Measurements from ENCODE around the gene KLF13.

KLF13 gene

GRCh38 chr15:31332681-31333071 lies 6.0 kb downstream of the KLF13 start:
- Histone ChIP-seq H3K4me3 (ENCODE audit: low read length) (no peak overlapping the region), H2AFZ (ENCODE audit: low read depth, low read length) (no peak overlapping the region), H3K9me3 (ENCODE audit: insufficient read depth, low read length) (no peaks in the 10 kb centered on the region), H3K4me2 (ENCODE audit: low read length) (0 out of 2 replicates have a peak overlapping the region, but pooled peaks have one; percentile 8), H3K27me3 (ENCODE audit: low read depth, low read length) (no peaks in the 10 kb centered on the region), H3K4me1 (ENCODE audit: low read length) (peaks cover 50% of the 10 kb centered on the region), H4K20me1 (ENCODE audit: insufficient read depth, low read length) (peaks cover 81% of the 10 kb centered on the region), H3K36me3 (replicated peaks; ENCODE audit: low read depth, low read length) (peaks cover 30% of the 10 kb centered on the region), H3K27ac (ENCODE audit: low read length) (no peak overlapping the region), H3K79me2 (ENCODE audit: low read length) (peaks cover 97% of the 10 kb centered on the region), H3K9ac (ENCODE audit: low read length) (no peak overlapping the region)
- TF ChIP-seq EZH2phosphoT487 (IDR thresholded peaks at IDR 0.05; ENCODE audit: low read depth) (no peak), CTCF (IDR thresholded peaks at IDR 0.05; ENCODE audit: low read depth, low read length) (no peak)

- no peak overlapping the region for H3K27ac ChIP-seq (ENCODE audit: low read length)
- H3K9me3 ChIP-seq (ENCODE audit: insufficient read depth, low read length), result no peaks in the 10 kb centered on the region
- peaks cover 55% of the 10 kb centered on the region for H3K4me1 ChIP-seq (ENCODE audit: low read length)
- no peak overlapping the region for H3K4me2 ChIP-seq (ENCODE audit: low read length)
- peaks cover 98% of the 10 kb centered on the region for H3K79me2 ChIP-seq (ENCODE audit: low read length)
- H3K27me3 ChIP-seq (ENCODE audit: low read depth, low read length), result no peaks in the 10 kb centered on the region
- H3K4me3 ChIP-seq (ENCODE audit: low read length), result no peak overlapping the region
- no peak overlapping the region for H3K9ac ChIP-seq (ENCODE audit: low read length)
- peaks cover 85% of the 10 kb centered on the region for H4K20me1 ChIP-seq (ENCODE audit: insufficient read depth, low read length)
- peaks cover 30% of the 10 kb centered on the region for H3K36me3 ChIP-seq (replicated peaks; ENCODE audit: low read depth, low read length)
- TF ChIP-seq EZH2phosphoT487 (IDR thresholded peaks at IDR 0.05; ENCODE audit: low read depth) (no peak), CTCF (IDR thresholded peaks at IDR 0.05; ENCODE audit: low read depth, low read length) (no peak)
- no peak overlapping the region for H2AFZ ChIP-seq (ENCODE audit: low read depth, low read length)
Observed at GRCh38 chr15:31333119-31333518, 6.5 kb downstream of the KLF13 start.

GRCh38 chr15:31333820-31334219 lies 7.2 kb downstream of the KLF13 start:
- Histone ChIP-seq H3K4me1 (ENCODE audit: low read length) (peaks cover 62% of the 10 kb centered on the region), H3K9ac (ENCODE audit: low read length) (no peak overlapping the region), H4K20me1 (ENCODE audit: insufficient read depth, low read length) (peaks cover 92% of the 10 kb centered on the region), H3K4me3 (ENCODE audit: low read length) (no peak overlapping the region), H2AFZ (ENCODE audit: low read depth, low read length) (no peak overlapping the region), H3K27me3 (ENCODE audit: low read depth, low read length) (no peaks in the 10 kb centered on the region), H3K36me3 (replicated peaks; ENCODE audit: low read depth, low read length) (peaks cover 30% of the 10 kb centered on the region), H3K9me3 (ENCODE audit: insufficient read depth, low read length) (no peaks in the 10 kb centered on the region), H3K27ac (ENCODE audit: low read length) (no peak overlapping the region), H3K4me2 (ENCODE audit: low read length) (no peak overlapping the region), H3K79me2 (ENCODE audit: low read length) (peaks cover 98% of the 10 kb centered on the region)
- TF ChIP-seq CTCF (IDR thresholded peaks at IDR 0.05; ENCODE audit: low read depth, low read length) (no peak), EZH2phosphoT487 (IDR thresholded peaks at IDR 0.05; ENCODE audit: low read depth) (no peak)

GRCh38 chr15:31335989-31336592 lies 9.5 kb downstream of the KLF13 start:
- peaks cover 96% of the 10 kb centered on the region for H4K20me1 ChIP-seq (ENCODE audit: insufficient read depth, low read length)
- peaks cover 60% of the 10 kb centered on the region for H3K4me1 ChIP-seq (ENCODE audit: low read length)
- no peak for TF ChIP-seq EZH2phosphoT487 (IDR thresholded peaks at IDR 0.05; ENCODE audit: low read depth)
- H3K4me3 ChIP-seq (ENCODE audit: low read length), result no peak overlapping the region
- H3K27ac ChIP-seq (ENCODE audit: low read length), result no peak overlapping the region
- H3K9me3 ChIP-seq (ENCODE audit: insufficient read depth, low read length), result no peaks in the 10 kb centered on the region
- no peaks in the 10 kb centered on the region for H3K27me3 ChIP-seq (ENCODE audit: low read depth, low read length)
- peaks cover 27% of the 10 kb centered on the region for H3K36me3 ChIP-seq (replicated peaks; ENCODE audit: low read depth, low read length)
- H2AFZ ChIP-seq (ENCODE audit: low read depth, low read length), result no peak overlapping the region
- H3K9ac ChIP-seq (ENCODE audit: low read length), result no peak overlapping the region
- H3K79me2 ChIP-seq (ENCODE audit: low read length), result peaks cover 98% of the 10 kb centered on the region
- H3K4me2 ChIP-seq (ENCODE audit: low read length), result no peak overlapping the region
